GM20000 (cell line): Measurements from ENCODE around the gene KIF16B.
A peak's percentile ranks its signal among the peaks of the same experiment; 100 is the strongest.

Source experiments
- DNase-seq: peaks from one replicate; pipeline ENCODE4 v3.0.0; 2012; ENCODE audit warnings: low spot score
- TF ChIP-seq, protein P1 (sequence below): IDR thresholded peaks from 2 replicates; pipeline ENCODE4 v1.5.1; 2012; ENCODE audit warnings: mild to moderate bottlenecking, control low read depth; ENCODE audit errors: extremely low read depth, missing control alignments

The KIF16B gene

GRCh38 chr20:16476032-16476431 lies 97.2 kb downstream of the KIF16B start:
- peak; percentile 38 for DNase-seq
- TF ChIP-seq, protein P1, sequence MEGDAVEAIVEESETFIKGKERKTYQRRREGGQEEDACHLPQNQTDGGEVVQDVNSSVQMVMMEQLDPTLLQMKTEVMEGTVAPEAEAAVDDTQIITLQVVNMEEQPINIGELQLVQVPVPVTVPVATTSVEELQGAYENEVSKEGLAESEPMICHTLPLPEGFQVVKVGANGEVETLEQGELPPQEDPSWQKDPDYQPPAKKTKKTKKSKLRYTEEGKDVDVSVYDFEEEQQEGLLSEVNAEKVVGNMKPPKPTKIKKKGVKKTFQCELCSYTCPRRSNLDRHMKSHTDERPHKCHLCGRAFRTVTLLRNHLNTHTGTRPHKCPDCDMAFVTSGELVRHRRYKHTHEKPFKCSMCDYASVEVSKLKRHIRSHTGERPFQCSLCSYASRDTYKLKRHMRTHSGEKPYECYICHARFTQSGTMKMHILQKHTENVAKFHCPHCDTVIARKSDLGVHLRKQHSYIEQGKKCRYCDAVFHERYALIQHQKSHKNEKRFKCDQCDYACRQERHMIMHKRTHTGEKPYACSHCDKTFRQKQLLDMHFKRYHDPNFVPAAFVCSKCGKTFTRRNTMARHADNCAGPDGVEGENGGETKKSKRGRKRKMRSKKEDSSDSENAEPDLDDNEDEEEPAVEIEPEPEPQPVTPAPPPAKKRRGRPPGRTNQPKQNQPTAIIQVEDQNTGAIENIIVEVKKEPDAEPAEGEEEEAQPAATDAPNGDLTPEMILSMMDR = peak; percentile 26

GRCh38 chr20:16475225-16475624 lies 98.0 kb downstream of the KIF16B start:
- TF ChIP-seq, protein P1 = no peak
- no peak for DNase-seq

- DNase-seq = no peak
Observed at GRCh38 chr20:16474363-16474762, 98.9 kb downstream of the KIF16B start.

GRCh38 chr20:16472045-16472872 lies 101.0 kb downstream of the KIF16B start:
- no peak for DNase-seq
- TF ChIP-seq, protein P1 = no peak

More at GRCh38 chr20:16474363-16474762, 98.9 kb downstream of the KIF16B start:
- TF ChIP-seq, protein P1 = no peak

DNA sequence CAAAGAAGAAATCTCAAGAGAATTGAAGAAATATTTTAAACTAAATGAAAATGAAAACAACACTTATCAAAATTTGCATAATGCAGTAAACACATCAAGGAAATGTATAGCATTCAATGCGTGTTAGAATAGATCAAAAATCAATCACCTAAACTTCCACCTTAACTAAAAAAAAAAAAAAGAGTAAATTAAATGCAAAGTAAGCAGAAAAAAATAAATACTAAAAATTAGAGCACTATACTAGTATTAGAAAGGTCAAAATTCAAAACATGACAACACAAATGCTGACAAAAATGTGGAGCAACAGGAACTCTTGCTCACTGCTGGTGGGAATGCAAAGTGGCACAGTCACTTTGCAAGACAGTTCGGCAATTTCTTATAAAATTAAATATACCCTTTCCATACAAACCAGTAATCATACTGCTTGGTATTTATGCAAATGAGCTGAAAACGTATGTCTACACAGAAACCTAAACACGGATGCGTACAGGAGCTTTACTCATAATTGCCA lies 103.8 kb downstream of the KIF16B start:
- TF ChIP-seq, protein P1 = no peak
- no peak for DNase-seq

DNA sequence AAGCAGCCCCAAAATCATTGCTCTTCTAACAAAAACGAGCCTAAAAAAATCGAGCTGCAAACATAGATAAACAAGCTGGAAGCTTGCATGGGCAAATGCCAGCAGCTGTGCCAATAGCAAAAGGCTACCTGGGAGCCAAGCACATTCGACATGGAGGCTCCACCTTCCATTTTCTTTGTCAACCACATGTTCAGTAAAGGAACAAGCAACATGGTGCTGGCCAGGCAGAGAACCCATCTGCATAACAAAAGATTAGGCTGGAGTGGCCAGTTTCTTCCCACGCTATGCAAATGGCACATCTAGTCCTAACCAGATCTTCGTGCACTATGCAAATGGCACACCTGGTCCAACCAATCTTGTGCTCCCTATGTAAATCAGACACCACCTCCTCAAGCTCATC lies 110.5 kb downstream of the KIF16B start:
- TF ChIP-seq, protein P1 = no peak
- no peak for DNase-seq

- TF ChIP-seq, protein P1 = no peak
- DNase-seq = no peak
Observed at GRCh38 chr20:16459019-16459700, 114.1 kb downstream of the KIF16B start.
